H1 (cell line): ENCODE measurements around the gene NKG7. TPM values are rescaled to one million over a fixed set of nuclear protein-coding genes. Genes with fewer than 3 reads are reported as not detected.

ENCODE experiments used
- CTCF ChIA-PET: fragments of 300-600 bp; sonication (Branson Sonifier 250); formaldehyde crosslinking; loops from one replicate; lab custom pipeline; 2021; ENCODE audit not compliant: partially characterized antibody; lab: Charles Lee
- POLR2A ChIA-PET: fragments of 300-600 bp; sonication (Branson Sonifier 250); formaldehyde crosslinking; loops from one replicate; lab custom pipeline; 2021; ENCODE audit warnings: inconsistent platforms; ENCODE audit not compliant: partially characterized antibody; lab: Charles Lee
- DNase-seq, 2 experiments: peaks; one replicate each; pipeline versions ENCODE4 v3.0.0 to v3.0.0-alpha.2; 2010 to 2022; ENCODE audit warnings: low spot score in 2 of 2, low read depth in 1 of 2, mixed read lengths in 1 of 2
- FAIRE-seq: peaks from 2 replicates; lab custom pipeline; 2011; peaks lifted over from hg19 to GRCh38; lab: Jason Lieb, UNC
- H2AFZ ChIP-seq: 2 replicates; pipeline ENCODE4 v1.8.1; 2012; ENCODE audit warnings: low read length, inconsistent platforms
- H2AK5ac ChIP-seq: 2 replicates; pipeline ENCODE4 v1.6.1; 2013; ENCODE audit warnings: low read depth, low read length
- H2BK120ac ChIP-seq: replicated peaks from 2 replicates; pipeline ENCODE3; 2013; ENCODE audit warnings: low read depth, low read length, inconsistent platforms
- H2BK12ac ChIP-seq: 2 replicates; pipeline ENCODE4 v1.6.1; 2013; ENCODE audit warnings: low read depth, low read length
- H2BK15ac ChIP-seq: 2 replicates; pipeline ENCODE4 v1.6.1; 2013; ENCODE audit warnings: low read length
- H2BK20ac ChIP-seq: 2 replicates; pipeline ENCODE4 v1.6.1; 2013; ENCODE audit warnings: low read length
- H2BK5ac ChIP-seq: 2 replicates; pipeline ENCODE4 v1.6.1; 2013; ENCODE audit warnings: low read depth, low read length
- H3K14ac ChIP-seq: 2 replicates; pipeline ENCODE4 v1.6.1; 2013; ENCODE audit warnings: inconsistent platforms; ENCODE audit not compliant: insufficient read length
- H3K18ac ChIP-seq: 2 replicates; pipeline ENCODE4 v1.6.1; 2013; ENCODE audit warnings: low read length; ENCODE audit errors: extremely low read depth
- H3K23ac ChIP-seq: 2 replicates; pipeline ENCODE4 v1.6.1; 2013; ENCODE audit warnings: inconsistent platforms; ENCODE audit not compliant: insufficient read length
- H3K23me2 ChIP-seq: 2 replicates; pipeline ENCODE4 v1.6.1; 2013; ENCODE audit warnings: low read depth, low read length
- H3K27ac ChIP-seq: 2 replicates; pipeline ENCODE4 v1.6.1; 2011; ENCODE audit warnings: low read depth, low read length, inconsistent platforms
- H3K27me3 ChIP-seq, 4 experiments: replicated peaks in 1 of 4; 1 replicate in 1 of 4; 2 replicates in 3 of 4; pipeline versions ENCODE4 v1.6.1 to v1.8.1; 2011 to 2013; ENCODE audit warnings: low read length in 3 of 4, mild to moderate bottlenecking in 3 of 4, inconsistent platforms in 2 of 4, mixed read lengths in 2 of 4, moderate library complexity in 1 of 4; ENCODE audit not compliant: control insufficient read depth in 3 of 4, insufficient read depth in 3 of 4; ENCODE audit errors: extremely low read depth in 1 of 4
- H3K36me3 ChIP-seq, 4 experiments: 2 replicates each; pipeline versions ENCODE4 v1.6.1 to v1.8.1; 2011 to 2013; ENCODE audit warnings: mild to moderate bottlenecking in 4 of 4, low read length in 3 of 4, moderate library complexity in 2 of 4, control low read depth in 1 of 4, inconsistent platforms in 1 of 4; ENCODE audit not compliant: insufficient read depth in 4 of 4, control insufficient read depth in 2 of 4
- H3K4ac ChIP-seq: replicated peaks from 2 replicates; pipeline ENCODE3; 2013; ENCODE audit warnings: low read length, low read depth, mixed read lengths, inconsistent platforms; ENCODE audit not compliant: insufficient read length
- H3K4me1 ChIP-seq, 4 experiments: replicated peaks in 1 of 4; 1 replicate in 1 of 4; 2 replicates in 3 of 4; pipeline versions ENCODE4 v1.6.1 to v1.8.1; 2011 to 2013; ENCODE audit warnings: low read length in 3 of 4, inconsistent platforms in 2 of 4, mixed read lengths in 1 of 4; ENCODE audit not compliant: insufficient read depth in 4 of 4, control insufficient read depth in 3 of 4
- H3K4me2 ChIP-seq, 2 experiments: 2 replicates each; pipeline versions ENCODE4 v1.6.1 to v1.8.1; 2011 to 2013; ENCODE audit warnings: low read depth in 2 of 2, low read length in 2 of 2, control low read depth in 1 of 2, inconsistent platforms in 1 of 2, mild to moderate bottlenecking in 1 of 2; ENCODE audit not compliant: insufficient read depth in 1 of 2
- H3K4me3 ChIP-seq, 4 experiments: fragments of 200-600, 300-600 bp in 1 of 4; sonication (generic), shearing (Covaris generic), sonication (Bioruptor Twin) in 1 of 4; 2 replicates each; pipeline versions ENCODE4 v1.5.1 to v1.8.1; 2011 to 2016; ENCODE audit warnings: low read length in 4 of 4, low read depth in 3 of 4, control low read depth in 2 of 4, inconsistent platforms in 2 of 4, mild to moderate bottlenecking in 2 of 4, mixed read lengths in 1 of 4, moderate library complexity in 1 of 4; ENCODE audit not compliant: insufficient read depth in 2 of 4; ENCODE audit errors: extremely low read depth in 1 of 4
- H3K56ac ChIP-seq: replicated peaks from 2 replicates; pipeline ENCODE3; 2013; ENCODE audit warnings: low read depth, mild to moderate bottlenecking, mixed read lengths, low read length, inconsistent platforms; ENCODE audit not compliant: insufficient read length
- H3K79me1 ChIP-seq: 2 replicates; pipeline ENCODE4 v1.6.1; 2013; ENCODE audit warnings: low read depth, low read length, control low read depth
- H3K79me2 ChIP-seq, 2 experiments: 2 replicates each; pipeline versions ENCODE4 v1.6.1 to v1.8.1; 2012 to 2013; ENCODE audit warnings: low read length in 2 of 2, mild to moderate bottlenecking in 2 of 2, inconsistent platforms in 1 of 2; ENCODE audit not compliant: insufficient read depth in 2 of 2, control insufficient read depth in 1 of 2
- H3K9ac ChIP-seq, 4 experiments: replicated peaks in 1 of 4; 1 replicate in 1 of 4; 2 replicates in 3 of 4; pipeline versions ENCODE4 v1.6.1 to v1.8.1; 2011 to 2013; ENCODE audit warnings: low read depth in 3 of 4, low read length in 3 of 4, control low read depth in 2 of 4, mild to moderate bottlenecking in 2 of 4, moderate library complexity in 2 of 4, inconsistent platforms in 1 of 4; ENCODE audit errors: extremely low read depth in 1 of 4
- H3K9me3 ChIP-seq, 2 experiments: 2 replicates each; pipeline versions ENCODE4 v1.6.1 to v1.8.1; 2012 to 2013; ENCODE audit warnings: mild to moderate bottlenecking in 2 of 2, moderate library complexity in 2 of 2, control low read depth in 1 of 2, inconsistent platforms in 1 of 2, low read depth in 1 of 2, low read length in 1 of 2, mixed read lengths in 1 of 2; ENCODE audit not compliant: insufficient read depth in 2 of 2
- H4K20me1 ChIP-seq, 2 experiments: replicated peaks in 1 of 2; 2 replicates each; pipeline versions ENCODE3 to v1.8.1; 2011 to 2013; ENCODE audit warnings: inconsistent platforms in 2 of 2, low read length in 2 of 2, mild to moderate bottlenecking in 1 of 2; ENCODE audit not compliant: insufficient read depth in 2 of 2, control insufficient read depth in 1 of 2
- H4K5ac ChIP-seq: 2 replicates; pipeline ENCODE4 v1.6.1; 2013; ENCODE audit warnings: low read length, low read depth, mixed read lengths, inconsistent platforms; ENCODE audit not compliant: insufficient read length
- H4K8ac ChIP-seq: 2 replicates; pipeline ENCODE4 v1.8.0; 2013; ENCODE audit warnings: mild to moderate bottlenecking, moderate library complexity, low read length, inconsistent platforms; ENCODE audit not compliant: insufficient read depth; ENCODE audit errors: extremely low read depth
- H4K91ac ChIP-seq: replicated peaks from 2 replicates; pipeline ENCODE3; 2013; ENCODE audit warnings: low read length, mixed read lengths, inconsistent platforms; ENCODE audit not compliant: insufficient read length
- HDAC2 ChIP-seq, 2 experiments: fragments of 300-600 bp in 1 of 2; sonication (generic) in 1 of 2; IDR thresholded peaks; 2 replicates each; pipeline ENCODE4 v1.6.1; 2011 to 2012; ENCODE audit warnings: low read depth in 2 of 2, low read length in 2 of 2, mild to moderate bottlenecking in 2 of 2, moderate library complexity in 2 of 2, borderline replicate concordance in 1 of 2, inconsistent platforms in 1 of 2
- PHF8 ChIP-seq: fragments of 200-600 bp; sonication (generic); conservative IDR thresholded peaks from 2 replicates; pipeline ENCODE4 v1.7.1; 2012; ENCODE audit warnings: low read depth, mild to moderate bottlenecking, inconsistent platforms, low read length, moderate library complexity
- WGBS, 2 experiments: shearing (Covaris generic) in 1 of 2; methylation state at CpG; one replicate each; pipeline versions ENCODE4 v1.1.6 to v1.1.7; 2013 to 2015; ENCODE audit warnings: low lambda C conversion rate in 2 of 2, mixed read lengths in 2 of 2, inconsistent platforms in 1 of 2, low coverage in 1 of 2, missing lambda C conversion rate in 1 of 2; ENCODE audit not compliant: insufficient replicate concordance in 2 of 2, insufficient coverage in 1 of 2, insufficient read length in 1 of 2; ENCODE audit errors: extremely low coverage in 1 of 2, missing lambda C conversion rate in 1 of 2; 5-methylcytosine and 5-hydroxymethylcytosine counted together
- polyA plus RNA-seq, 7 experiments: library from polyadenylated mRNA; depleted of rRNA in 3 of 7; stranded (reverse) in 5 of 7; unstranded in 2 of 7; fragments of >200 nt in 5 of 7; fragments of 200-250 nt in 2 of 7; gene quantifications; 1 replicate in 5 of 7; 2 replicates in 1 of 7; 4 replicates in 1 of 7; pipeline versions ENCODE4 v1.2.1 to v1.2.3, GENCODE V29; 2011 to 2013; ENCODE audit warnings: missing spikeins in 2 of 7, mixed read lengths in 2 of 7
- total RNA-seq: library from RNA; stranded (reverse); fragmentation: NEBNext Ultra II Directional; extraction: Animal tissue kit (Norgen Biotek cat#: 25700); gene quantifications from 2 replicates; pipeline ENCODE4 v1.2.1, GENCODE V29; 2021

The NKG7 gene
- total and polyA plus RNA-seq, 2 of the 8 experiments (the other 6 are each of a cell fraction or from before 2014, with no cell fraction given), result not detected

DNA sequence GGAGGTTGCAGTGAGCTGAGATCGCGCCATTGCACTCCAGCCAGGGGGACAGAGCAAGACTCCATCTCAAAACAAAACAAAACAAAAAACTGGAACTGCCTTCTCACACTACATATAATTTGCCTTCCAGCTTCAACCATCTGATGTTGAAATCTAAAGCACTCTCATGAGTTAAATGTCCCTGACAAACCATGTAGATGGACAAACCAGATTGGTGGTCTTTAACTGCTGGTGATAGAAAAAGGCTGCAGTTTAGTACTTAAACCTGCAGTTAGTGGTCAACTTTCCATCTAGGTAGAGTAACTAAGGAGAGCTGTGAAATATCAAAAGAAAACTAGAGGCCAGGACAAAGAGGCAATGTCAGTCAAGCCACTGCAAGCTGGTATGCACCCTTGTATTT, 23.7 kb upstream of the NKG7 start:
- Histone ChIP-seq H3K9me3 (peaks cover 0 to under 1% of the 10 kb centered on the region in 2 experiments; a peak in 1 of 4 replicates), H2AFZ (no peak overlapping the region), H4K91ac (no peak overlapping the region), H3K4me2 (no peak overlapping the region; a peak in 1 of 4 replicates), H3K23me2 (peaks cover 7% of the 10 kb centered on the region), H3K79me1 (no peaks in the 10 kb centered on the region), H4K20me1 (no peaks in the 10 kb centered on the region), H3K14ac (no peak overlapping the region), H3K23ac (no peak overlapping the region), H4K8ac (no peak overlapping the region), H2AK5ac (no peak overlapping the region), H2BK5ac (no peak overlapping the region), H3K56ac (no peak overlapping the region), H2BK15ac (no peak overlapping the region), H2BK20ac (no peak overlapping the region), H4K5ac (no peak overlapping the region), H3K27me3 (no peaks in the 10 kb centered on the region), H3K4ac (no peak overlapping the region), H3K4me1 (peaks cover 0 to 7% (median 0%) of the 10 kb centered on the region in 4 experiments; a peak in 3 of 7 replicates), H2BK120ac (no peak overlapping the region), H3K9ac (no peak overlapping the region), H3K36me3 (peaks cover 0 to 3% (median 0%) of the 10 kb centered on the region in 4 experiments; a peak in 2 of 8 replicates), H3K27ac (no peak overlapping the region), H3K4me3 (no peak overlapping the region), H3K18ac (no peak overlapping the region), H2BK12ac (no peak overlapping the region), H3K79me2 (peaks cover 0 to 5% of the 10 kb centered on the region in 2 experiments; a peak in 2 of 4 replicates)
- WGBS, 2 experiments, result 100% methylated on average over 2 of the region's 2 CpGs; no CpG with 5 or more reads in 1 of the 2 experiments
- ChIA-PET CTCF (interaction anchor here (1.0 to 7.0 kb wide), 4 partner anchors 13 to 265 kb away, joined by 3 to 74 read pairs (median 8); no protein-coding TSS in a partner anchor), POLR2A (interaction anchor here (1.3 to 1.4 kb wide), 2 partner anchors 41 to 57 kb away, joined by 3 to 4 read pairs; no protein-coding TSS in a partner anchor)
- no peak for TF ChIP-seq PHF8
- TF ChIP-seq HDAC2 (IDR thresholded peaks at IDR 0.05; ENCODE audit: borderline replicate concordance in 1 of 2, low read depth in 2 of 2, low read length in 2 of 2), result no peak
- FAIRE-seq (no peak), DNase-seq (no peak)
